Choroid plexus epithelial cell (primary cell): ENCODE results near the gene TPRN.

ENCODE experiments used
- DNase-seq: peaks from one replicate; pipeline ENCODE4 v3.0.0-alpha.2; 2010; ENCODE audit warnings: low read depth
- H3K4me3 ChIP-seq: 2 replicates; pipeline ENCODE4 v1.5.1; 2011; ENCODE audit warnings: low read depth, mild to moderate bottlenecking, control low read depth, low read length, moderate library complexity
- TF ChIP-seq, protein P1 (sequence below): conservative IDR thresholded peaks from 2 replicates; pipeline ENCODE4 v1.5.1; 2011; ENCODE audit warnings: low read depth, mild to moderate bottlenecking, control low read depth, inconsistent platforms, low read length, moderate library complexity

The TPRN gene

DNA sequence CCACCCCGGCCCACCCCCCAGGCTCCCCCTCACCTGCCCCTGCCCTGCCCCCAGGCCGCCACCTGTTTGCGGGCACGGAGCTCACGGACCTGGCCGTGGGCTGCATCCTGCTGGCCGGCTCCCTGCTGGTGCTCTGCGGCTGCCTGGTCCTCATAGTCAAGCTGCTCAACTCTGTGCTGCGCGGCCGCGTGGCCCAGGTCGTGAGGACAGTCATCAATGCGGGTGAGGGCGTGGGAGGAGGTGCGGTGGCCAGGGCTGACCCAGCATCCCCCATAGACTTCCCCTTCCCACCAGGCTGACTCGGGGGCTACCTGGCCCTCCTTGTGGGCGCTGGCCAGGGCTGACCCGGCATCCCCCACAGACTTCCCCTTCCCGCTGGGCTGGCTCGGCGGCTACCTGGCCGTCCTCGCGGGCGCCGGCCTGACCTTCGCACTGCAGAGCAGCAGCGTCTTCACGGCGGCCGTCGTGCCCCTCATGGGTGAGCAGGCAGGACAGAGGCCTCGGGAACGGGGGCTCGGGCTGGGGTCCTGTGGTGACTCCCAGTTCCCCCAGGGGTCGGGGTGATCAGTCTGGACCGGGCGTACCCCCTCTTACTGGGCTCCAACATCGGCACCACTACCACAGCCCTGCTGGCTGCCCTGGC, 33.6 kb upstream of the TPRN start:
- no peak overlapping the region for H3K4me3 ChIP-seq
- DNase-seq = no peak
- TF ChIP-seq, protein P1, sequence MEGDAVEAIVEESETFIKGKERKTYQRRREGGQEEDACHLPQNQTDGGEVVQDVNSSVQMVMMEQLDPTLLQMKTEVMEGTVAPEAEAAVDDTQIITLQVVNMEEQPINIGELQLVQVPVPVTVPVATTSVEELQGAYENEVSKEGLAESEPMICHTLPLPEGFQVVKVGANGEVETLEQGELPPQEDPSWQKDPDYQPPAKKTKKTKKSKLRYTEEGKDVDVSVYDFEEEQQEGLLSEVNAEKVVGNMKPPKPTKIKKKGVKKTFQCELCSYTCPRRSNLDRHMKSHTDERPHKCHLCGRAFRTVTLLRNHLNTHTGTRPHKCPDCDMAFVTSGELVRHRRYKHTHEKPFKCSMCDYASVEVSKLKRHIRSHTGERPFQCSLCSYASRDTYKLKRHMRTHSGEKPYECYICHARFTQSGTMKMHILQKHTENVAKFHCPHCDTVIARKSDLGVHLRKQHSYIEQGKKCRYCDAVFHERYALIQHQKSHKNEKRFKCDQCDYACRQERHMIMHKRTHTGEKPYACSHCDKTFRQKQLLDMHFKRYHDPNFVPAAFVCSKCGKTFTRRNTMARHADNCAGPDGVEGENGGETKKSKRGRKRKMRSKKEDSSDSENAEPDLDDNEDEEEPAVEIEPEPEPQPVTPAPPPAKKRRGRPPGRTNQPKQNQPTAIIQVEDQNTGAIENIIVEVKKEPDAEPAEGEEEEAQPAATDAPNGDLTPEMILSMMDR = no peak

DNA sequence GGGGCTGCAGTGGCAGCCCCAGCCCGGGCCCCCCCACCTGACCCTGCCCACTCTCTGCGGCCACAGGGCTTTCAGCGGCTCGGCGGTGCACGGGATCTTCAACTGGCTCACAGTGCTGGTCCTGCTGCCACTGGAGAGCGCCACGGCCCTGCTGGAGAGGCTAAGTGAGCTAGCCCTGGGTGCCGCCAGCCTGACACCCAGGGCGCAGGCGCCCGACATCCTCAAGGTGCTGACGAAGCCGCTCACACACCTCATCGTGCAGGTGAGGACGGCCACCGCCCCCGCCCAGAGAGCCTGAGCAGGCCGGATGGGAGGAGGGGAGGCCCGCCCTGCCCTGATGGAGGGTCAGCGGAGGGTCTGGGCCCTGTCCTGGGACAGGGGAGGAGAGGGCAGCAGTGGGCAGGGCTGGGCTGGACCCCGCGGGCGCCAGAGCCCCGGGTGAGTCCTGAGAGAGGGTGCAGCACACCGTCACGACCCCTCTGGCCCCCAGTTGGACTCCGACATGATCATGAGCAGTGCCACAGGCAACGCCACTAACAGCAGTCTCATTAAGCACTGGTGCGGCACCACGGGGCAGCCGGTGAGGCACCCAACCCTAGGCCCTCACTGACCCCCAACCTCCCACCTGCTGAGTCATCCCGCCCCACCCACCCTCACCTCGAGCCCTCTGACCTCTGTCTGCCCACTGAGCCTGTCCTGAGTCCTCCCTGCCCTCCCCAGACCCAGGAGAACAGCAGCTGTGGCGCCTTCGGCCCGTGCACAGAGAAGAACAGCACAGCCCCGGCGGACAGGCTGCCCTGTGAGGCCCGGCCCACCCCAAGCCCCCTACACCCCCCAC, 32.8 kb upstream of the TPRN start:
- H3K4me3 ChIP-seq = no peak overlapping the region
- DNase-seq = no peak
- TF ChIP-seq, protein P1 = no peak

DNA sequence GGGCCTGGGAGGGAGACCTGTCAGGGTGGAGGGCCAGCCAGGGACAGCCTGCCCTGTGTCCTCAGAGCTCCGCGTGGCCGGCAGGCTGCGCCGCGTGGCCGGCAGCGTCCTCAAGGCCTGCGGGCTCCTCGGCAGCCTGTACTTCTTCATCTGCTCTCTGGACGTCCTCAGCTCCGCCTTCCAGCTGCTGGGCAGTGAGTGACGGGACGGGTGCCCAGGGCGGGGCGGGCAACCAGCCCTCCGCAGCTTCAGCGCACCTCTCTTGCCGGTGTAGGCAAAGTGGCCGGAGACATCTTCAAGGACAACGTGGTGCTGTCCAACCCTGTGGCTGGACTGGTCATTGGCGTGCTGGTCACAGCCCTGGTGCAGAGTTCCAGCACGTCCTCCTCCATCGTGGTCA, 32.0 kb upstream of the TPRN start:
- no peak overlapping the region for H3K4me3 ChIP-seq
- no peak for DNase-seq
- TF ChIP-seq, protein P1 = no peak

DNA sequence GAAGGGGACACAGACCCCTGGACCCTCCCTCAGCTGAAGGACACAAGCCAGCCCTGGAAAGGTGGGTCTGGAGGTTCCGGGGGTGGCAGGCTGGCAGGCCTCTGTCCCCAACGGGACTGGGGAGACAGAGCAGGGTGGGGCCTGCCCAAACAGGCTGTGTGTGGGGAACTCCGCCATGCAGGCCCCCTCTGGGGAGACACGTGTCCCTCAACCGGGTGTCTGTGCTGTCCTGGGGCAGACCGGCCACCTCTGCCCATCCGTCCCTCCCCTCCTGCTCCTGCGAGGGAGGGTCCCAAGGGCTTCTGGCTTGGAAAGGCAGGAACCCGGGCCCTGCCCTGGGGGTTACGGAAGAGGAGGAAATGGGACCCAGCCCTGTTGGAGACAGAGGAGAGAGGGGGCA, 31.6 kb upstream of the TPRN start:
- no peak for DNase-seq
- no peak overlapping the region for H3K4me3 ChIP-seq
- TF ChIP-seq, protein P1 = no peak

DNA sequence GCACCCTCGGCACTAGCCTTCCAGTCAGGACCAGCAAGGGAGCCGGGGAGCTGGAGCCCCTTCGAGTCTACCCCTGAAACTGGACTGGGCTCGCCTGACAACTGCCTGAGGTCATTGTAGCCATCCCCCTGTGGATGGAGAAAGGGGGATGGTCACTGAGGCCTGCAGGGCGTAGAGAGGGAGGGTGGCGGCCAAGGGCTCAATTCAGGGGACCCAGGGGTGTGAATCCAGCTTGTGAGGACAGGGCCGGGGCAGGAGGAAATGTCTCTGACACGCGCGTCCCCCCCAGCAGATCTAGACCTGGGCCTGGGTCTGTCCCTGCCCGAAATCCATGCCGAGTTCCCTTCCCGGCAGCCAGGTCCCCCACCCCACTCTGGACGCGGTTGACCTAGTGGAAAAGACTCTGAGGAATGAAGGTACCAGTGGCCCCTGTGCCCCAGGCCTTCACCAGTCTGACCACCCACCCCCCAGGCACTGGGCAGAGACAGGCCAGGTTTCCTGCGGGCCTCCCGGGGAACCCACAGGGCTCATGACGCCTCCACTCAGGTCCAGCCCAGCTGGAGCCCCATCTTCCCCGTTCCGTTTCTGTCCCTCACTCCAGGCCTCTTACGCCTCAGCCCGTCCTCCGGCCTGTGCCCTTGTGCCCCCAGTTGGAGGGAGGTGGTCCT, 31.0 kb upstream of the TPRN start:
- DNase-seq = no peak
- TF ChIP-seq, protein P1 = no peak

DNA sequence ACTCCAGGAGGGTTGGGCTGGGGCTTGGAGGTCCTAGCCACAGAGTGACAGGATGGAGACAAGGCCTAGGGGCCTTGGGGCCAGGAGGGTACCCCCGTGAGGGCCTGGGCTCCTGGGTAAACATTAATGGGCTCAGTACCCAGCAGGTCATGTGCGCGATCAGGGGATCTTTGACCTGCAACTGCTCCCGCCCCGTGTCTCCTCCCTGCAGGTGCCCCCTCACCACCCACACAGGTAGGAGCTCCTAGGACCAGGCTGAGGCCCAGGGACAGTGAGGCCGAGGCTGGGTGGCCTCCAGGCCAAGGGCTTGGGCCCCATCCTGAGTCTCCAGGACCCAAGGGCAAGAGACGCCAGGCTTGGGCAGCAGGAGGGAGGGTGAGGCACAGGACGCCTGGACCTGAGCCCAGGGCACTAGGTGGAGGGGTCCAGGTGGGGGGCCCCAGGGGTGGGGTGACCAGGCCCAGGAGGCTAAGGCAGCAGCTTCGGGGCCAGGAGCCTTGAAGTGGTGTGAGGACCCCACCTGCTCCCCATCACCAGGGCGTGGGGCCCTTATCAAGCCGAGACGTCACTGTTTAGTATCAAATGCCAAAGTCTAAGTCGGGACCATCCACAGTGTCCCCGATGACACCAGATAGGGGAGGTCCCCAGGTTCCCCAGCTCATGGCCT, 30.3 kb upstream of the TPRN start, which contains the start of gene SLC34A3:
Gene SLC34A3 (plus strand): TSS at position 197 of the 667 bp plus-strand sequence. CDS start 802 bp downstream, outside the sequence.
- no peak within 1 kb of the TSS for H3K4me3 ChIP-seq
- TF ChIP-seq, protein P1 = no peak
- no peak for DNase-seq

More for the DNA sequence above, 31.0 kb upstream of the TPRN start:
- no peak overlapping the region for H3K4me3 ChIP-seq
